Fibroblast of the aortic adventitia (primary cell): Measurements from ENCODE around the gene ZFHX3. TPM values are rescaled to one million over a fixed set of nuclear protein-coding genes. Genes with fewer than 3 reads are reported as not detected.
A peak's percentile ranks its signal among the peaks of the same experiment; 100 is the strongest.

Source experiments
- DNase-seq: peaks from one replicate; pipeline ENCODE4 v3.0.0-alpha.2; 2010; ENCODE audit warnings: low read depth
- H3K4me3 ChIP-seq: 2 replicates; pipeline ENCODE4 v1.5.1; 2011; ENCODE audit warnings: low read depth, mild to moderate bottlenecking, control low read depth, low read length, moderate library complexity
- CTCF ChIP-seq: IDR thresholded peaks from 2 replicates; pipeline ENCODE4 v1.5.1; 2011; ENCODE audit warnings: mild to moderate bottlenecking, low read length, control low read depth, inconsistent platforms; ENCODE audit not compliant: insufficient read depth
- total RNA-seq: library from RNA; depleted of rRNA; stranded (reverse); fragments of >200 nt; gene quantifications from 2 replicates; pipeline ENCODE4 v1.2.3, GENCODE V29; 2012; ENCODE audit warnings: low replicate concordance

The ZFHX3 gene
- total RNA-seq, 1 donor = 8.1 TPM

- no peak for TF ChIP-seq CTCF
- no peak for DNase-seq
- H3K4me3 ChIP-seq = no peak overlapping the region
Measured at GRCh38 chr16:72812672-72813071, 235.3 kb downstream of the ZFHX3 start.

GRCh38 chr16:72811876-72812275, 236.1 kb downstream of the ZFHX3 start:
- no peak for TF ChIP-seq CTCF
- DNase-seq = no peak

GRCh38 chr16:72811188-72811720, 236.7 kb downstream of the ZFHX3 start:
- no peak overlapping the region for H3K4me3 ChIP-seq
- DNase-seq = peak; percentile 24
- TF ChIP-seq CTCF = no peak

More at GRCh38 chr16:72811876-72812275, 236.1 kb downstream of the ZFHX3 start:
- no peak overlapping the region for H3K4me3 ChIP-seq

GRCh38 chr16:72810480-72810879, 237.4 kb downstream of the ZFHX3 start:
- TF ChIP-seq CTCF = no peak
- no peak overlapping the region for H3K4me3 ChIP-seq
- DNase-seq = no peak

GRCh38 chr16:72809446-72809845, 238.5 kb downstream of the ZFHX3 start:
- no peak for DNase-seq
- no peak for TF ChIP-seq CTCF
- no peak overlapping the region for H3K4me3 ChIP-seq

- no peak for DNase-seq
- no peak overlapping the region for H3K4me3 ChIP-seq
- TF ChIP-seq CTCF = no peak
Measured at GRCh38 chr16:72808754-72809153, 239.2 kb downstream of the ZFHX3 start.

- no peak for TF ChIP-seq CTCF
- no peak for DNase-seq
- no peak overlapping the region for H3K4me3 ChIP-seq
Measured at GRCh38 chr16:72807245-72807644, 240.7 kb downstream of the ZFHX3 start.
